K562 (cell line): ENCODE data around the gene SERTAD1. TPM values are rescaled to one million over a fixed set of nuclear protein-coding genes. Genes with fewer than 3 reads are reported as not detected.

Experiments
- ARID2 ChIP-seq: fragments of 450-650 bp; IDR thresholded peaks from 2 replicates; pipeline ENCODE4 v1.6.1; 2017; ENCODE audit warnings: antibody characterized with exemption, mild to moderate bottlenecking
- CREB3L1 ChIP-seq: fragments of 450-650 bp; IDR thresholded peaks from 2 replicates; pipeline ENCODE4 v1.6.1; 2014; ENCODE audit warnings: low read depth, mild to moderate bottlenecking, moderate library complexity, borderline replicate concordance
- E2F8 ChIP-seq: fragments of 450-650 bp; IDR thresholded peaks from 2 replicates; pipeline ENCODE4 v1.7.1; 2018; ENCODE audit warnings: mild to moderate bottlenecking, low read depth; ENCODE audit not compliant: partially characterized antibody
- MAZ ChIP-seq, 2 experiments: fragments of 450-650 bp in 1 of 2; sonication (generic) in 1 of 2; formaldehyde crosslinking; IDR thresholded peaks in 1 of 2; conservative IDR thresholded peaks in 1 of 2; 2 replicates each; pipeline versions ENCODE4 v1.4.0 to v1.5.0; 2020; ENCODE audit warnings: mild to moderate bottlenecking in 1 of 2, missing genetic modification reagents in 1 of 2
- MITF ChIP-seq: IDR thresholded peaks from 2 replicates; pipeline ENCODE4 v1.6.1; 2014; ENCODE audit warnings: antibody characterized with exemption
- NCOR1 ChIP-seq: fragments of 450-650 bp; IDR thresholded peaks from 2 replicates; pipeline ENCODE4 v1.6.1; 2016; ENCODE audit warnings: mild to moderate bottlenecking, moderate library complexity
- NR2C1 ChIP-seq, 2 experiments: fragments of 450-650 bp; IDR thresholded peaks; 2 replicates each; pipeline ENCODE4 v1.6.1; 2017; ENCODE audit warnings: mild to moderate bottlenecking in 2 of 2, antibody characterized with exemption in 1 of 2, inconsistent platforms in 1 of 2, missing compliant biosample characterization in 1 of 2, missing genetic modification characterization in 1 of 2
- POLR2AphosphoS2 ChIP-seq: IDR thresholded peaks from 2 replicates; pipeline ENCODE4 v1.6.1; 2012; ENCODE audit warnings: low read length, improper control_type of control experiment
- RCOR1 ChIP-seq, 2 experiments: IDR thresholded peaks; 2 replicates each; pipeline ENCODE4 v1.6.1; 2012; ENCODE audit warnings: low read depth in 2 of 2, low read length in 2 of 2, borderline replicate concordance in 1 of 2, improper control_type of control experiment in 1 of 2
- SIN3A ChIP-seq, 2 experiments: fragments of 150-350 bp in 1 of 2; IDR thresholded peaks; 2 replicates each; pipeline ENCODE4 v1.6.1; 2011 to 2016; ENCODE audit warnings: borderline replicate concordance in 2 of 2, low read depth in 2 of 2, low read length in 2 of 2, mild to moderate bottlenecking in 2 of 2, moderate library complexity in 2 of 2; ENCODE audit not compliant: control insufficient read depth in 1 of 2
- SPI1 ChIP-seq: IDR thresholded peaks from 2 replicates; pipeline ENCODE4 v1.6.1; 2011; ENCODE audit warnings: low read depth, low read length, control low read depth, borderline replicate concordance
- XRCC3 ChIP-seq: fragments of 450-650 bp; IDR thresholded peaks from 2 replicates; pipeline ENCODE4 v1.6.1; 2017; ENCODE audit warnings: mild to moderate bottlenecking, moderate library complexity
- ZBTB11 ChIP-seq, 3 experiments: fragments of 200-800 bp in 1 of 3; fragments of 250-450 bp in 1 of 3; fragments of 450-650 bp in 1 of 3; sonication (Bioruptor Pico) in 1 of 3; sonication (Bioruptor generic) in 1 of 3; formaldehyde crosslinking in 1 of 3; IDR thresholded peaks; 2 replicates each; pipeline versions ENCODE4 v1.6.1 to v1.8.0; 2016 to 2022; ENCODE audit warnings: mild to moderate bottlenecking in 2 of 3, missing genetic modification characterization in 2 of 3, missing compliant biosample characterization in 1 of 3, moderate library complexity in 1 of 3
- ZNF41 ChIP-seq: fragments of 250-450 bp; sonication (Bioruptor Pico); conservative IDR thresholded peaks from 2 replicates; pipeline ENCODE4 v1.4.0; 2020; ENCODE audit warnings: mild to moderate bottlenecking
- ZNF589 ChIP-seq: fragments of 200-800 bp; sonication (Bioruptor generic); IDR thresholded peaks from 2 replicates; pipeline ENCODE4 v1.6.1; 2016; ENCODE audit warnings: low read depth, missing genetic modification characterization, missing compliant biosample characterization
- polyA plus RNA-seq, 8 experiments: library from polyadenylated mRNA; depleted of rRNA in 4 of 8; stranded (reverse) in 5 of 8; unstranded in 3 of 8; fragments of >200 nt; fragmentation: Nextera tagmentation in 2 of 8; fragmentation: Illumina TruSeq in 1 of 8; extraction: Ambion mirVana in 2 of 8; extraction: Trizol in 1 of 8; gene quantifications; 2 replicates each; pipeline versions ENCODE4 v1.2.1 to v1.2.3, GENCODE V29; 2011 to 2014; ENCODE audit warnings: inconsistent platforms in 1 of 8, missing spikeins in 1 of 8
- total RNA-seq, 7 experiments: library from RNA; depleted of rRNA in 6 of 7; stranded (reverse); fragments of >200 nt in 6 of 7; fragmentation: Illumina TruSeq in 2 of 7; extraction: Trizol in 2 of 7; gene quantifications; 2 replicates each; pipeline versions ENCODE4 v1.2.1 to v1.2.3, GENCODE V29; 2011 to 2021; ENCODE audit warnings: low replicate concordance in 1 of 7

Gene SERTAD1
- total and polyA plus RNA-seq, 9 of the 15 experiments (the other 6 are each of a cell fraction or from before 2014, with no cell fraction given): 0.15 to 8.7 (median 4.9) TPM

- TF ChIP-seq MITF (no peak), ZNF41 (peak; percentile 63; the same call in 1 of the 2 replicates), ZBTB11 (CRISPR knock-in tag; IDR thresholded peaks at IDR 0.05) (peak in 1 of 3 experiments; percentile 53; a peak in 1 of 6 replicates), SPI1 (no peak), NCOR1 (peak; percentile 29), SIN3A (IDR thresholded peaks at IDR 0.05; ENCODE audit: borderline replicate concordance in 2 of 2, control insufficient read depth in 1 of 2, low read depth in 2 of 2, low read length in 2 of 2) (peak in 1 of 2 experiments; percentile 30; a peak in 2 of 4 replicates), RCOR1 (IDR thresholded peaks at IDR 0.05; ENCODE audit: borderline replicate concordance in 1 of 2, low read depth in 2 of 2, low read length in 2 of 2) (peak in 1 of 2 experiments; percentile 78; a peak in 2 of 4 replicates), ARID2 (no peak), ZNF589 (CRISPR knock-in tag) (0 out of 2 replicates have a peak, but pooled peaks have one; percentile 42), MAZ (CRISPR knock-in tag; conservative IDR thresholded peaks at IDR 0.05 in 1 of 2, IDR thresholded peaks at IDR 0.05 in 1 of 2) (peak; percentile 86 to 95; a peak in 3 of 4 replicates), NR2C1 (IDR thresholded peaks at IDR 0.05) (no peak), NR2C1 (tag; IDR thresholded peaks at IDR 0.05) (no peak), CREB3L1 (no peak), E2F8 (peak; percentile 17), XRCC3 (no peak), POLR2AphosphoS2 (no peak)
These were observed 7.8 kb upstream of the SERTAD1 start (continued) for GRCh38 chr19:40433391-40434216.
